ENCODE data around the gene BCOR. TPM values are rescaled to one million over a fixed set of nuclear protein-coding genes. Genes with fewer than 3 reads are reported as not detected.

The BCOR gene
- total RNA-seq, 1 donor from 2014 or later, result 15.1 TPM

DNA sequence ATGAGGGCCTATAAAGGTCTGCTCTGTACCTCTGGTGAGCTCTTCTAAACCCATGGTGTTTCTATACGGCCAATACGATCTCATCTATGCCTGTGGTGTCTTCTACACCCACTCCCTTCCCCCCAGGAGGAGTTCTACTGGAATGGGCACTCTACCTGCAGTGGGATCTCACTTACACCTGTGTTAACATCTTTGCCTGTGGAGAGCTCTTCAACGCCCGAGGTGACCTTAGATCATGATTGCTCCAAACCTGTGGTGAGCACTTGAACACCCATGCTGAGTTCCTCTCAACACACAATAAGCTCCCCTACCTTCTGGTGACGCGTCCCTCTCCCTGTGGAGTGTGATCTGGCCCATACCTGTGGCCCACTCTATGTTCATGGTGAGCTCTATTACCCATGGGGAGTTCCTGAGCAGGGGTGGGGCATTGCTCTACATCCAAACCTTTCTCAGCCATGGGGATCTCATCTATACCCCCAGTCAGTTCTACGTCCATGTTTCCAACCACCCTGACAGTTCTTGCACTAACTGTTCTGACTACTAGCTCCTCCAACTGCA lies 48.6 kb downstream of the BCOR start:
- Histone ChIP-seq H3K4me1 (no peaks in the 10 kb centered on the region), H3K9me3 (replicated peaks) (peaks cover 38% of the 10 kb centered on the region), H3K27me3 (ENCODE audit: low read depth) (no peaks in the 10 kb centered on the region), H3K27ac (replicated peaks) (no peak overlapping the region), H3K36me3 (peaks cover 62% of the 10 kb centered on the region), H3K4me3 (no peak overlapping the region)
- no peak for TF ChIP-seq CTCF (IDR thresholded peaks at IDR 0.05; ENCODE audit: borderline replicate concordance)
- intact Hi-C loops (cut with micrococcal nuclease), result no loop called here
- DNase-seq, result no peak

DNA sequence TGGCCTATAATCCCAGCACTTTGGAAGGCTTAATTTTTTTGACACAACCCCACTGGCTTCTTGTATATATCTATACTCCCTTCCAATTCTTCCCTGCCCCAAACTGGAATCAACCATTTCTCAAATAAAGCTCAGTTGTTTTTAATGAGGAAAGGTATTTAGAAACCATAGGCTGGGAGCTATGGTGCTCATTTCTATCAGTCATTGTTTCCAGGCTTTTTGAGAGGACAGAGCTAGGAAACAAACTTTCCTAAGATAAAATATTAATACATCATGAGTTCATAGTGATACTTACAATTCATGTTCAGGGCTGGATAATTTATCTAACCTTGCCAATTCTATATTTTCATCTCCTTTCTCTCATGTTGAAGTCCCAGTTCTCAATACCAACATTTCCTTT lies 50.3 kb downstream of the BCOR start:
- DNase-seq, result no peak
- Histone ChIP-seq H3K4me3 (no peak overlapping the region), H3K9me3 (replicated peaks) (peaks cover 40% of the 10 kb centered on the region), H3K27me3 (ENCODE audit: low read depth) (no peaks in the 10 kb centered on the region), H3K27ac (replicated peaks) (no peak overlapping the region), H3K36me3 (peaks cover 45% of the 10 kb centered on the region), H3K4me1 (no peaks in the 10 kb centered on the region)
- intact Hi-C loops (cut with micrococcal nuclease), result no loop called here
- no peak for TF ChIP-seq CTCF (IDR thresholded peaks at IDR 0.05; ENCODE audit: borderline replicate concordance)

DNA sequence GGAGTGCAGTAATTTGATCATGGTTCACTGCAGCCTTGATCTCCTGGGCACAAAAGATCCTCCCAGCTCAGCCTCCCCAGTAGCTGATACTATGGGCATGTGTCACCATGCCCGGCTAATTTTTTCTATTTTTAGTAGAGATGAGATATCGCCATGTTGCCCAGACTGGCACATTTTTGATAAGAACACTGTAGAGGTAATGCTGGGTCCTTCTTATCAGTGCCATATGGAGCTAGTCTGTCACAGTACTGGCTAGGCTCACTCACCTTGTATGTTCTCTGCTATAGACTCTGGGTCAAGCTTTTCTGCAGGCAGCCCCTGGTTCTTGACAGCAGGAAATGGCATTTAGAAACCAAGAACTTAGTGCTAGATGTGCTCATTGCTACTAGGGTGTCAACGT lies 53.9 kb downstream of the BCOR start:
- Histone ChIP-seq H3K4me1 (no peaks in the 10 kb centered on the region), H3K36me3 (peaks cover 9% of the 10 kb centered on the region), H3K27me3 (ENCODE audit: low read depth) (no peaks in the 10 kb centered on the region), H3K27ac (replicated peaks) (no peak overlapping the region), H3K9me3 (replicated peaks) (peaks cover 21% of the 10 kb centered on the region), H3K4me3 (no peak overlapping the region)
- no peak for DNase-seq
- intact Hi-C loops (cut with micrococcal nuclease), result no loop called here
- no peak for TF ChIP-seq CTCF (IDR thresholded peaks at IDR 0.05; ENCODE audit: borderline replicate concordance)

- no peak for DNase-seq
- no peak for TF ChIP-seq CTCF (IDR thresholded peaks at IDR 0.05; ENCODE audit: borderline replicate concordance)
- H3K4me3 ChIP-seq, result no peak overlapping the region
- no peaks in the 10 kb centered on the region for H3K36me3 ChIP-seq
- no peaks in the 10 kb centered on the region for H3K27me3 ChIP-seq (ENCODE audit: low read depth)
- intact Hi-C loops (cut with micrococcal nuclease), result no loop called here
- H3K4me1 ChIP-seq, result no peaks in the 10 kb centered on the region
- H3K27ac ChIP-seq (replicated peaks), result no peak overlapping the region
- peaks cover 17% of the 10 kb centered on the region for H3K9me3 ChIP-seq (replicated peaks)
Observed at GRCh38 chrX:40041915-40042314, 55.8 kb downstream of the BCOR start.

GRCh38 chrX:40040686-40041461 lies 56.9 kb downstream of the BCOR start:
- TF ChIP-seq CTCF (IDR thresholded peaks at IDR 0.05; ENCODE audit: borderline replicate concordance), result no peak
- intact Hi-C loops (cut with micrococcal nuclease), result no loop called here
- peaks cover 14% of the 10 kb centered on the region for H3K9me3 ChIP-seq (replicated peaks)
- DNase-seq, result no peak
- H3K4me3 ChIP-seq, result no peak overlapping the region
- no peaks in the 10 kb centered on the region for H3K36me3 ChIP-seq
- H3K4me1 ChIP-seq, result no peaks in the 10 kb centered on the region
- H3K27me3 ChIP-seq (ENCODE audit: low read depth), result no peaks in the 10 kb centered on the region
- no peak overlapping the region for H3K27ac ChIP-seq (replicated peaks)

Data from left ventricle myocardium inferior (tissue), 1 donor.